CD4-positive, alpha-beta T cell (primary cell): ENCODE data around the gene ZBTB7C. TPM values are rescaled to one million over a fixed set of nuclear protein-coding genes. Genes with fewer than 3 reads are reported as not detected.

Experiments used
- ATAC-seq: fragments of 200-7000 bp; cut with Tn5 transposase; one replicate; pipeline ENCODE4 v1.10.0; 2022; ENCODE audit warnings: mild to moderate bottlenecking; ENCODE audit not compliant: poor library complexity
- CTCF ChIA-PET: fragments of 350-600 bp; sonication (Branson Sonifier 250); formaldehyde crosslinking; loops from one replicate; lab custom pipeline; 2021; ENCODE audit warnings: antibody characterized with exemption, inconsistent platforms; lab: Charles Lee
- POLR2A ChIA-PET: fragments of 350-600 bp; sonication (Branson Sonifier 250); formaldehyde crosslinking; loops from one replicate; lab custom pipeline; 2021; ENCODE audit warnings: antibody characterized with exemption, inconsistent platforms; lab: Charles Lee
- DNase-seq, 14 experiments: peaks; one replicate each; pipeline ENCODE4 v3.0.0-alpha.2; 2013 to 2020; ENCODE audit warnings: mixed read lengths in 2 of 14
- H3K27ac ChIP-seq, 2 donors: one replicate each; pipeline versions ENCODE4 v1.5.1 to v1.7.0; 2013; ENCODE audit warnings: low read length in 2 of 2, low read depth in 1 of 2, mild to moderate bottlenecking in 1 of 2
- H3K27me3 ChIP-seq, 2 experiments: 1 replicate in 1 of 2; 2 replicates in 1 of 2; pipeline versions ENCODE4 v1.6.1 to v1.7.0; 2013; ENCODE audit warnings: low read length in 2 of 2, control low read depth in 1 of 2, mild to moderate bottlenecking in 1 of 2, moderate library complexity in 1 of 2; ENCODE audit not compliant: insufficient read depth in 2 of 2, control insufficient read depth in 1 of 2
- H3K36me3 ChIP-seq: one replicate; pipeline ENCODE4 v1.6.1; 2013; ENCODE audit warnings: low read length, control low read depth; ENCODE audit not compliant: insufficient read depth
- H3K4me1 ChIP-seq: one replicate; pipeline ENCODE4 v1.6.1; 2013; ENCODE audit warnings: low read length, control low read depth; ENCODE audit not compliant: insufficient read depth
- H3K4me3 ChIP-seq: one replicate; pipeline ENCODE4 v1.5.1; 2013; ENCODE audit warnings: mild to moderate bottlenecking, low read length, moderate library complexity
- H3K9me3 ChIP-seq, 2 experiments: 1 replicate in 1 of 2; 2 replicates in 1 of 2; pipeline versions ENCODE4 v1.6.1 to v1.7.0; 2013; ENCODE audit warnings: low read length in 2 of 2, mild to moderate bottlenecking in 2 of 2, control low read depth in 1 of 2, moderate library complexity in 1 of 2; ENCODE audit not compliant: control insufficient read depth in 1 of 2, insufficient read depth in 1 of 2
- H3K27ac Mint-ChIP-seq: one replicate; pipeline ENCODE4 v1.8.0; 2020; ENCODE audit warnings: mixed read lengths
- H3K27me3 Mint-ChIP-seq: one replicate; pipeline ENCODE4 v1.8.0; 2021; ENCODE audit warnings: mixed read lengths
- H3K36me3 Mint-ChIP-seq: one replicate; pipeline ENCODE4 v1.8.0; 2021; ENCODE audit warnings: low read depth, mixed read lengths
- H3K4me1 Mint-ChIP-seq: one replicate; pipeline ENCODE4 v1.8.0; 2021; ENCODE audit warnings: low read depth, mixed read lengths
- H3K4me3 Mint-ChIP-seq: one replicate; pipeline ENCODE4 v1.8.0; 2020; ENCODE audit warnings: mild to moderate bottlenecking, mixed read lengths
- H3K9me3 Mint-ChIP-seq: one replicate; pipeline ENCODE4 v1.8.0; 2020; ENCODE audit warnings: mixed read lengths
- intact Hi-C, 2 experiments: fragments of 100-400 bp; cut with DNase I in 1 of 2; cut with micrococcal nuclease in 1 of 2; formaldehyde crosslinking; loops; one replicate each; pipeline versions ENCODE4 v1.15.1 to v1.9.0; 2023 to 2025; cut with DNase I, micrococcal nuclease
- total RNA-seq, 174 experiments: library from RNA in 2 of 174; stranded (reverse) in 2 of 174; gene quantifications; one replicate each; pipeline ENCODE4 v1.2.3 and lab custom pipeline; 2021 to 2026
- TF ChIP-seq, protein P1 (sequence below): fragments of 200-600 bp; IDR thresholded peaks from one replicate; pipeline ENCODE4 v1.8.0; 2022; ENCODE audit warnings: antibody characterized with exemption, mild to moderate bottlenecking

Gene ZBTB7C
- total RNA-seq, 2 experiments from 2014 or later = not detected

DNA sequence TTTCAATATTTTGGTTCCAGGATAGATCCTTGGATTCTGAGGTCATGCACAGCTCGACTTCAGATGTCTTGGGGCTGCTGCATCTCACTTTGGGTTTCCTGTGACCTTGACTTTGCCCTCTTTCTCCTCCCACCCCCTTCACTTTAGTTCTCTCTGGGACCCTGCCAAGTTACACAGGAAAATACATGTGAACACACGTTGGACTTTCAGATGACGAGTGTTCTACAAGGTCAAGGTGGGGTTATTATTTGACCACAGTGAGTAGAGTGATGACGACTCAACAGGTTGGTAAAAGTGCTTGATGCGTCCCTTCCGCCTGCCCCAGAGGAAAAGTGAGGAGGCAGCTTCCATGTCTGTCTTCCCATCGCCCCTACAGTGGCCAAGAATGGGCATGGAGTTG, 356.3 kb downstream of the ZBTB7C start:
- Mint-ChIP-seq H3K4me3 (no peak overlapping the region), H3K36me3 (no peaks in the 10 kb centered on the region), H3K4me1 (no peaks in the 10 kb centered on the region), H3K27ac (no peak overlapping the region), H3K27me3 (peaks cover 44% of the 10 kb centered on the region), H3K9me3 (no peaks in the 10 kb centered on the region)
- Histone ChIP-seq H3K4me3 (no peak overlapping the region), H3K27me3 (peaks cover 7 to 19% of the 10 kb centered on the region in 2 experiments), H3K9me3 (peaks cover 0 to 3% of the 10 kb centered on the region in 2 experiments), H3K4me1 (no peaks in the 10 kb centered on the region), H3K36me3 (no peaks in the 10 kb centered on the region), H3K27ac (no peak overlapping the region)
- TF ChIP-seq, protein P1, sequence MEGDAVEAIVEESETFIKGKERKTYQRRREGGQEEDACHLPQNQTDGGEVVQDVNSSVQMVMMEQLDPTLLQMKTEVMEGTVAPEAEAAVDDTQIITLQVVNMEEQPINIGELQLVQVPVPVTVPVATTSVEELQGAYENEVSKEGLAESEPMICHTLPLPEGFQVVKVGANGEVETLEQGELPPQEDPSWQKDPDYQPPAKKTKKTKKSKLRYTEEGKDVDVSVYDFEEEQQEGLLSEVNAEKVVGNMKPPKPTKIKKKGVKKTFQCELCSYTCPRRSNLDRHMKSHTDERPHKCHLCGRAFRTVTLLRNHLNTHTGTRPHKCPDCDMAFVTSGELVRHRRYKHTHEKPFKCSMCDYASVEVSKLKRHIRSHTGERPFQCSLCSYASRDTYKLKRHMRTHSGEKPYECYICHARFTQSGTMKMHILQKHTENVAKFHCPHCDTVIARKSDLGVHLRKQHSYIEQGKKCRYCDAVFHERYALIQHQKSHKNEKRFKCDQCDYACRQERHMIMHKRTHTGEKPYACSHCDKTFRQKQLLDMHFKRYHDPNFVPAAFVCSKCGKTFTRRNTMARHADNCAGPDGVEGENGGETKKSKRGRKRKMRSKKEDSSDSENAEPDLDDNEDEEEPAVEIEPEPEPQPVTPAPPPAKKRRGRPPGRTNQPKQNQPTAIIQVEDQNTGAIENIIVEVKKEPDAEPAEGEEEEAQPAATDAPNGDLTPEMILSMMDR = no peak
- CTCF ChIA-PET = no interaction called here
- intact Hi-C loops = no loop called here
- ATAC-seq = no peak
- POLR2A ChIA-PET = no interaction called here
- no peak for DNase-seq

- DNase-seq (no peak), ATAC-seq (no peak)
- ChIA-PET CTCF (no interaction called here), POLR2A (no interaction called here)
- peaks cover 6 to 19% of the 10 kb centered on the region in 2 experiments for H3K27me3 ChIP-seq
- no peaks in the 10 kb centered on the region for H3K4me1 ChIP-seq
- intact Hi-C loops = no loop called here
- no peak overlapping the region for H3K4me3 ChIP-seq
- peaks cover 50% of the 10 kb centered on the region for H3K27me3 Mint-ChIP-seq
- no peak overlapping the region for H3K4me3 Mint-ChIP-seq
- no peaks in the 10 kb centered on the region for H3K36me3 ChIP-seq
- H3K9me3 Mint-ChIP-seq = no peaks in the 10 kb centered on the region
- TF ChIP-seq, protein P1 = no peak
- no peak overlapping the region for H3K27ac ChIP-seq
- no peaks in the 10 kb centered on the region for H3K36me3 Mint-ChIP-seq
- H3K27ac Mint-ChIP-seq = no peak overlapping the region
- H3K4me1 Mint-ChIP-seq = no peaks in the 10 kb centered on the region
- peaks cover 0 to 3% of the 10 kb centered on the region in 2 experiments for H3K9me3 ChIP-seq
Observed at GRCh38 chr18:48051945-48052840, 357.0 kb downstream of the ZBTB7C start.

DNA sequence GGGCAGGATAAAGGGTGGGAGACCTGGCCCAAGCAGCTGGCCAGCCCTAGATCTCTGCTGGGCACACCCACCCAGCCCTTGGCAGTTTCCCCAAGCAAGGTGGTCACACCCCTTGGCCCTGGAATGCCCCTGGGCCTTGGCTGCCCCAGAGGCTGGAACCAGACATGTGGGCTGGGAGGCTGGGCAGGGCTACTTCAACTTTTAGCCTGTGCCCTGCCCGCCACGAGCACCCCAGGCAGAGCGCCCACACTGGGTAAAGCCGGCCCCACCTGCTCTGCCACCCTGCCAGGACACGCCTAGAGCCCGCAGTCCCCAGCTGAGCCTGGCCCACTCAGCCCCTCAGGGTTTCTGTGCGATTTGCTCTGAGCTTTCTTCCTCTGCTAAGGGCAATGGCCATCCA, 359.0 kb downstream of the ZBTB7C start:
- H3K9me3 Mint-ChIP-seq = no peaks in the 10 kb centered on the region
- peaks cover 46% of the 10 kb centered on the region for H3K27me3 Mint-ChIP-seq
- no peak for DNase-seq
- intact Hi-C loops = no loop called here
- H3K4me1 Mint-ChIP-seq = no peaks in the 10 kb centered on the region
- H3K36me3 ChIP-seq = no peaks in the 10 kb centered on the region
- H3K4me3 Mint-ChIP-seq = no peak overlapping the region
- H3K27ac Mint-ChIP-seq = no peak overlapping the region
- ChIA-PET CTCF (no interaction called here), POLR2A (no interaction called here)
- H3K4me3 ChIP-seq = no peak overlapping the region
- H3K27ac ChIP-seq = no peak overlapping the region
- no peaks in the 10 kb centered on the region for H3K36me3 Mint-ChIP-seq
- TF ChIP-seq, protein P1 = no peak
- H3K4me1 ChIP-seq = no peaks in the 10 kb centered on the region
- H3K9me3 ChIP-seq = peaks cover 0 to 11% of the 10 kb centered on the region in 2 experiments
- H3K27me3 ChIP-seq = peaks cover 0 to 14% of the 10 kb centered on the region in 2 experiments
- no peak for ATAC-seq
